CD4-positive, alpha-beta T cell (primary cell): ENCODE data around the gene GALR3. TPM values are rescaled to one million over a fixed set of nuclear protein-coding genes. Genes with fewer than 3 reads are reported as not detected.
A peak's percentile ranks its signal among the peaks of the same experiment; 100 is the strongest.

ENCODE experiments used
- ATAC-seq: fragments of 200-7000 bp; cut with Tn5 transposase; one replicate; pipeline ENCODE4 v1.10.0; 2022; ENCODE audit warnings: mild to moderate bottlenecking; ENCODE audit not compliant: poor library complexity
- CTCF ChIA-PET: fragments of 350-600 bp; sonication (Branson Sonifier 250); formaldehyde crosslinking; loops from one replicate; lab custom pipeline; 2021; ENCODE audit warnings: antibody characterized with exemption, inconsistent platforms; lab: Charles Lee
- POLR2A ChIA-PET: fragments of 350-600 bp; sonication (Branson Sonifier 250); formaldehyde crosslinking; loops from one replicate; lab custom pipeline; 2021; ENCODE audit warnings: antibody characterized with exemption, inconsistent platforms; lab: Charles Lee
- DNase-seq, 14 experiments: peaks; one replicate each; pipeline ENCODE4 v3.0.0-alpha.2; 2013 to 2020; ENCODE audit warnings: mixed read lengths in 2 of 14
- H3K27ac ChIP-seq, 2 donors: one replicate each; pipeline versions ENCODE4 v1.5.1 to v1.7.0; 2013; ENCODE audit warnings: low read length in 2 of 2, low read depth in 1 of 2, mild to moderate bottlenecking in 1 of 2
- H3K27me3 ChIP-seq, 2 experiments: 1 replicate in 1 of 2; 2 replicates in 1 of 2; pipeline versions ENCODE4 v1.6.1 to v1.7.0; 2013; ENCODE audit warnings: low read length in 2 of 2, control low read depth in 1 of 2, mild to moderate bottlenecking in 1 of 2, moderate library complexity in 1 of 2; ENCODE audit not compliant: insufficient read depth in 2 of 2, control insufficient read depth in 1 of 2
- H3K36me3 ChIP-seq: one replicate; pipeline ENCODE4 v1.6.1; 2013; ENCODE audit warnings: low read length, control low read depth; ENCODE audit not compliant: insufficient read depth
- H3K4me1 ChIP-seq: one replicate; pipeline ENCODE4 v1.6.1; 2013; ENCODE audit warnings: low read length, control low read depth; ENCODE audit not compliant: insufficient read depth
- H3K4me3 ChIP-seq: one replicate; pipeline ENCODE4 v1.5.1; 2013; ENCODE audit warnings: mild to moderate bottlenecking, low read length, moderate library complexity
- H3K9me3 ChIP-seq, 2 experiments: 1 replicate in 1 of 2; 2 replicates in 1 of 2; pipeline versions ENCODE4 v1.6.1 to v1.7.0; 2013; ENCODE audit warnings: low read length in 2 of 2, mild to moderate bottlenecking in 2 of 2, control low read depth in 1 of 2, moderate library complexity in 1 of 2; ENCODE audit not compliant: control insufficient read depth in 1 of 2, insufficient read depth in 1 of 2
- H3K27ac Mint-ChIP-seq: one replicate; pipeline ENCODE4 v1.8.0; 2020; ENCODE audit warnings: mixed read lengths
- H3K27me3 Mint-ChIP-seq: one replicate; pipeline ENCODE4 v1.8.0; 2021; ENCODE audit warnings: mixed read lengths
- H3K36me3 Mint-ChIP-seq: one replicate; pipeline ENCODE4 v1.8.0; 2021; ENCODE audit warnings: low read depth, mixed read lengths
- H3K4me1 Mint-ChIP-seq: one replicate; pipeline ENCODE4 v1.8.0; 2021; ENCODE audit warnings: low read depth, mixed read lengths
- H3K4me3 Mint-ChIP-seq: one replicate; pipeline ENCODE4 v1.8.0; 2020; ENCODE audit warnings: mild to moderate bottlenecking, mixed read lengths
- H3K9me3 Mint-ChIP-seq: one replicate; pipeline ENCODE4 v1.8.0; 2020; ENCODE audit warnings: mixed read lengths
- CTCF ChIP-seq: fragments of 200-600 bp; IDR thresholded peaks from one replicate; pipeline ENCODE4 v1.8.0; 2022; ENCODE audit warnings: antibody characterized with exemption, mild to moderate bottlenecking
- intact Hi-C, 2 experiments: fragments of 100-400 bp; cut with DNase I in 1 of 2; cut with micrococcal nuclease in 1 of 2; formaldehyde crosslinking; loops; one replicate each; pipeline versions ENCODE4 v1.15.1 to v1.9.0; 2023 to 2025; cut with DNase I, micrococcal nuclease
- total RNA-seq, 174 experiments: library from RNA in 2 of 174; stranded (reverse) in 2 of 174; gene quantifications; one replicate each; pipeline ENCODE4 v1.2.3 and lab custom pipeline; 2021 to 2026

Gene GALR3
- total RNA-seq, 2 experiments from 2014 or later, result not detected

DNA sequence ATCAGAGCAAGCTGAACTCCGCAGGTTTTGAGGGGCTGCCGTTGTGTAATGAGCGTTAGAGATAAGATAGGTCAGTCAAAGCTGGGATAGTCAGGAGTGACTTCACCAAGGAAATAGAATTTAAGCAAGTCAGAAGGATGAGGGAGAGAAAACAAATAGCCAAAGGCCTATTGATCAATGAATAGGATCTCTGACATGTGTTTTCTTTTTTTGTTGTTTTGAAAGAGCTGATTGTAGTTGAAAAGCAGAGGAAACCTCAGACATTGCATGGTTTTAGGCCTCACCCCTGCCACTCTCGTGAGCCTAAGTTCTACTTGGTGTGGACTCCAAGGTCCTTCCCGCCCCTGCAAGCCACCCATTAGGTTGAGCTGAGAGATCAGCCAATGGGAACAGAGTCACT, 29.2 kb downstream of the GALR3 start:
- peaks cover 3% of the 10 kb centered on the region for H3K9me3 Mint-ChIP-seq
- POLR2A ChIA-PET, result no interaction called here
- no peak overlapping the region for H3K27ac Mint-ChIP-seq
- intact Hi-C loops, result no loop called here
- Histone ChIP-seq H3K36me3 (peaks cover 55% of the 10 kb centered on the region), H3K27ac (no peak overlapping the region), H3K4me1 (peaks cover 28% of the 10 kb centered on the region), H3K27me3 (no peaks in the 10 kb centered on the region), H3K4me3 (no peak overlapping the region), H3K9me3 (no peaks in the 10 kb centered on the region)
- peaks cover 72% of the 10 kb centered on the region for H3K36me3 Mint-ChIP-seq
- no peak for TF ChIP-seq CTCF
- H3K4me1 Mint-ChIP-seq, result peaks cover 51% of the 10 kb centered on the region
- no peak for ATAC-seq
- H3K4me3 Mint-ChIP-seq, result peak overlapping the region; percentile 27
- H3K27me3 Mint-ChIP-seq, result no peaks in the 10 kb centered on the region
- DNase-seq, result no peak
- CTCF ChIA-PET, result interaction anchor here (0.9 kb wide), 1 partner anchor 11 kb away, joined by 3 read pairs; no protein-coding TSS in a partner anchor

DNA sequence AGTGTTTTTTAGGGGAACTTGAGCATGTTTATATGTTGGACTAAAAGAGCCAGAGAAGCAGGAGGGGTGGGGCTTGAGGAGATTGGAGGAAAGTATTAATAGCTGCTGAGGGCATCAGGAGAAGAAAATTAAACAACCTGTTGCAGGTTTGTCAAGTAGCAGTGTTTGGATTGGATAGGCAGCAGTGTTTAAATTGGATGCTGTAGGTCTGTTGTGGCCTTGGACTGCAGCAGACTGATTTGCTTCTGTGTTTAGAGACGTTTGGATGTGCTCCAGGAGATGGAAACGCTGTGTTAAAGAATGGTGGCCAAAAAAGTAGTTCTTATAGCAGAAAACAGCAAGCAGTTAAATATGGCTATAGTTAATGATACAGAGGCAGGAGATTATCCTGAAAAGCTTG, 31.8 kb downstream of the GALR3 start:
- no peak overlapping the region for H3K27ac ChIP-seq
- no peak overlapping the region for H3K4me3 ChIP-seq
- no peak overlapping the region for H3K4me3 Mint-ChIP-seq
- peaks cover 9% of the 10 kb centered on the region for H3K4me1 ChIP-seq
- DNase-seq (no peak), ATAC-seq (no peak)
- intact Hi-C loops, result no loop called here
- no peaks in the 10 kb centered on the region for H3K9me3 ChIP-seq
- ChIA-PET CTCF (no interaction called here), POLR2A (interaction anchor here (1.0 to 2.0 kb wide), 2 partner anchors 11 to 248 kb away, joined by 3 to 8 read pairs; partner anchors contain the start of gene ANKRD54)
- no peaks in the 10 kb centered on the region for H3K9me3 Mint-ChIP-seq
- peaks cover 71% of the 10 kb centered on the region for H3K36me3 Mint-ChIP-seq
- no peaks in the 10 kb centered on the region for H3K27me3 Mint-ChIP-seq
- no peaks in the 10 kb centered on the region for H3K27me3 ChIP-seq
- TF ChIP-seq CTCF, result no peak
- peaks cover 30% of the 10 kb centered on the region for H3K4me1 Mint-ChIP-seq
- no peak overlapping the region for H3K27ac Mint-ChIP-seq
- peaks cover 76% of the 10 kb centered on the region for H3K36me3 ChIP-seq

GRCh38 chr22:37855462-37855861, 32.3 kb downstream of the GALR3 start:
- peaks cover 4% of the 10 kb centered on the region for H3K4me1 ChIP-seq
- H3K36me3 ChIP-seq, result peaks cover 81% of the 10 kb centered on the region
- no peaks in the 10 kb centered on the region for H3K9me3 ChIP-seq
- Mint-ChIP-seq H3K4me1 (peaks cover 27% of the 10 kb centered on the region), H3K4me3 (no peak overlapping the region), H3K9me3 (no peaks in the 10 kb centered on the region), H3K36me3 (peaks cover 76% of the 10 kb centered on the region), H3K27ac (no peak overlapping the region), H3K27me3 (no peaks in the 10 kb centered on the region)
- DNase-seq, result no peak
- no peak overlapping the region for H3K4me3 ChIP-seq
- TF ChIP-seq CTCF, result no peak
- intact Hi-C loops, result no loop called here
- CTCF ChIA-PET, result no interaction called here
- POLR2A ChIA-PET, result interaction anchor here (1.0 to 2.0 kb wide), 2 partner anchors 11 to 248 kb away, joined by 3 to 8 read pairs; partner anchors contain the start of gene ANKRD54
- no peaks in the 10 kb centered on the region for H3K27me3 ChIP-seq
- H3K27ac ChIP-seq, result no peak overlapping the region
- no peak for ATAC-seq
